GM19238 (cell line): ENCODE measurements around the gene KLK12.

Experiments used
- DNase-seq: peaks from one replicate; pipeline ENCODE4 v3.0.0; 2011; ENCODE audit warnings: low spot score; ENCODE audit not compliant: insufficient read length

The KLK12 gene

DNA sequence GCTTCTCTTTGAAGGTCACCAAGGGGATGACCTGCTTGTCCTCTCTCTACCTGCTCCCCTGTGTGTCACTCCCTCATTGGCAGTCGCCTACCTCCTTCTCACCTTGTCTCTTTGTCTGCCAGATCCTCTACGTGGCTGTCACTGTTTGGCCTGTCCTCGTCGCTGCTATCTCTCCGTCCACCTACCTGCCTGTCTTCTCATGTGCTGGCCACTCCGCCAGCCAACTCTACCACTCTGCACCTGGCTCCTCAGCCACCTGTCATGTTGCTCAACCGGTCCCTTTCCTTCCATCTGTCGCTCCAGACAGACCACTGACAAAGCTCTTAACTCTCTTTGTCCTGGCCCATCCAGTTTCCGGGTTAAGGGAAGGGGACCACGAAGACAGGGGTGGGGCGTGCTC is at the start of gene KLK12:
TSS of gene KLK12 (minus strand) at position 299 of the 400 bp plus-strand sequence. CDS start 381 bp downstream, outside the sequence.
- no peak for DNase-seq

- DNase-seq = no peak
These were observed 49.7 kb upstream of the KLK12 start for GRCh38 chr19:51084505-51084904.

- DNase-seq = no peak
These were observed 49.0 kb upstream of the KLK12 start for GRCh38 chr19:51083783-51084182.

DNA sequence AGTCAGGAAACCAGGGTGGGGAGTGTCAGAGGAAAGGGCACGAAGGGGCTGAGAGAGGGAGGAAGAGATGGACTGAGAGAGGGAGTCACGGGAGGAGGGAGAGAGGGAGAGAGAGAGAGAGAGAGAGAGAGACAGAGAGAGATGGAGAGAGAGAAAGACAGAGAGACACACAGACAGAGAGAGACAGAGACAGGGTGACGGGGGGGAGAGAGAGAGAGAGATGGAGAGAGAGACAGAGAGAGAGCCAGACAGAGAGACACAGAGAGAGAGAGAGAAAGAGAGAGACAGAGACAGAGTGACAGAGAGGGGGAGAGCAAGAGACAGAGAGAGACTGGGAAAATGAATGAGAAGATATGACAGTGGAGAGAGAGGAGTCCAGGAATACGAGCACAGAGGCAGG is 48.4 kb upstream of the KLK12 start:
- no peak for DNase-seq

GRCh38 chr19:51082611-51083010 is 47.8 kb upstream of the KLK12 start, which contains the start of gene KLK14:
Gene KLK14 (minus strand): TSS chr19:51082887. CDS start chr19:51082614, 273 bp downstream.
- no peak for DNase-seq

GRCh38 chr19:51081476-51081875 is 46.7 kb upstream of the KLK12 start:
- no peak for DNase-seq

GRCh38 chr19:51079481-51080110 is 44.8 kb upstream of the KLK12 start:
- no peak for DNase-seq

DNA sequence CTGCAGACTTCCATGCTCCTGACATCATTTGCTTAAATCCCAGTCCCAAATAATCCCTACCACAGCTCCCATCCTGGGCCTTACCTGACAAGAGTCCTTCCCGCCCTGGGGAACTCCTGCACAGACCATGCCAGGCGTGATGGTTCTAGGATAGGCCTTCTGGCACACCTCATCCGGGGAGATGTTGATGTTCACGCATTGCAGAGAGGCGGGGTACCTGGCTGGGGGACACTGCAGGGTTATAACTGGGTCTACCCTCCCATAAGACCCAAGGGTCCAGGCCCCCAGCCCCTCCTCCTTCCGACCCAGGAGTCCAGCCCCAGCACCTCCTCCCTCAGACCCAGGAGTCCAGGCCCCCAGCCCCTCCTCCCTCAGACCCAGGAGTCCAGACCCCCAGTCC is 43.9 kb upstream of the KLK12 start:
- DNase-seq = no peak

DNA sequence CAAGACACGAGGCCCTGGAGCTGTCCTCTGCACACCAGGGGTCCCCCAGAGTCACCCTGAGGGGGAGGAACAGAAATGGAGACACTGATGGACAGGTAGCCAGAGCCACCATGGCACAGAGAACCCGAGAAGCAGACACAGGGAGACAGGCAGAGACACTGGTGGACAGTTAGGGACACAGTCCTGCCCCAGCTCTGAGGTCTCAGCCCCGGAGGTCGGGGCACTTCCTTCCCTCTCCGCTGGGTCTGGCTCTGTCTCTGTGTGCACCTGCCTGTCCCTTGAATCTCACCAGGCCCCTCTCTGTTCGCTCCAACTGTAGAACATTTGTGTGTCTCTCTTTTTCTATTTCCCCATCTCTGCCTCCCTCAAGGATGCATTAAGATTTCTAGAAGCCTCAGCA is 43.3 kb upstream of the KLK12 start:
- no peak for DNase-seq

- DNase-seq = no peak
These were observed 41.9 kb upstream of the KLK12 start for GRCh38 chr19:51076631-51077213.

DNA sequence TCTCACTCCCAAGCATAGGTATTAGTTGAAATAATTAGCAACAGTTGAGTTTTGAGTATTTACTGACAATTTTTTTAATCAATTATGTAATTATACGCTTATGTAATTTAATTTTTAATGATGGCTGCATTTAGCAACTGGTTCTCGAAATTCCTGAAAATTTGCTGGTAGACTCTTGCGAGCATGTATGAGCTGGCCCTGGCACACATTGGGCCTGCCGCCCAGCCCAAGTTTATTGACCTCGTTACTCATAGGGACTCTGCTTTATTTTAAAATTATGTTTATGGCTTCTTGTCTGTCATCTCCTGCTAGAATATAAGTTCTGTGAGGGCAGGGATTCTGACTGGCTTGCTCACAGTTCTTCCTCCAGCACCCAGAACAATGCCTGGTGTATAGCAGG is 41.2 kb upstream of the KLK12 start:
- no peak for DNase-seq

- no peak for DNase-seq
These were observed 36.2 kb upstream of the KLK12 start for GRCh38 chr19:51071095-51071405.

DNA sequence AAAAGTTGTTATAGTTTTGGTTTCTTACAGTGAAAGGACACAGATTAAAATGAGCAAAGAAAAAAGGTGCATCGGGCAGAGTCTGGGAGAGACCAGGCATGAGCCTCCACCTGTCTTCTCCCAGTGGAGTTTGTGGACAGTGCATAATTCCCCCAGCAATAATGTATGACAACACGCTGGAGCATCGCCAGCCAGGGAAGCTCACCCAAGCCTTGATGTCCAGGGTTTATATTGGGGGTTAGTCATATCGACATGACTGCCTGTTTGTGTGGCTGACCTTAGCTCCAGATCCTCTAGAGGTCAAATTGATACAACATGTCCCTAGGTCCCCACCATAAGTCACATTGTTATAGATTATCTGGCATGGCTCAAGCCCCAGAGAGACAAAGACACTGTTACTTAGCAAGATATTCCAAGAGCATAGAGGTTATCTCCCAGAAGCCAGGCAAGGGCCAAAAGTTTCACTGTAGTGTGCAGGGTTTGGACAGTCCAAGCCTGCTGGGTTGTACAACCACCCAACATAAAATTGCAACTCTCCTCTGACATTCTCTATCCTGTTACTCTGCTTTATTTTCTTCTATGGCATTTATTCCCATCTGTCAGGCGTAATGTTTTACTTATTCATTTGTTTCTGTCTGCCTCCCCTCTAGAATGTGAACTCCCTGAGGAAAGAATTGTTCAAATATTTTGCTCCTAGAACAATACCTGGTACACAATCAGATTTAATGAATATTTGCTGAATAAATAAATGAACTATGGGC is 35.7 kb upstream of the KLK12 start:
- DNase-seq = no peak

- no peak for DNase-seq
These were observed 31.8 kb upstream of the KLK12 start for GRCh38 chr19:51066393-51067186.

DNA sequence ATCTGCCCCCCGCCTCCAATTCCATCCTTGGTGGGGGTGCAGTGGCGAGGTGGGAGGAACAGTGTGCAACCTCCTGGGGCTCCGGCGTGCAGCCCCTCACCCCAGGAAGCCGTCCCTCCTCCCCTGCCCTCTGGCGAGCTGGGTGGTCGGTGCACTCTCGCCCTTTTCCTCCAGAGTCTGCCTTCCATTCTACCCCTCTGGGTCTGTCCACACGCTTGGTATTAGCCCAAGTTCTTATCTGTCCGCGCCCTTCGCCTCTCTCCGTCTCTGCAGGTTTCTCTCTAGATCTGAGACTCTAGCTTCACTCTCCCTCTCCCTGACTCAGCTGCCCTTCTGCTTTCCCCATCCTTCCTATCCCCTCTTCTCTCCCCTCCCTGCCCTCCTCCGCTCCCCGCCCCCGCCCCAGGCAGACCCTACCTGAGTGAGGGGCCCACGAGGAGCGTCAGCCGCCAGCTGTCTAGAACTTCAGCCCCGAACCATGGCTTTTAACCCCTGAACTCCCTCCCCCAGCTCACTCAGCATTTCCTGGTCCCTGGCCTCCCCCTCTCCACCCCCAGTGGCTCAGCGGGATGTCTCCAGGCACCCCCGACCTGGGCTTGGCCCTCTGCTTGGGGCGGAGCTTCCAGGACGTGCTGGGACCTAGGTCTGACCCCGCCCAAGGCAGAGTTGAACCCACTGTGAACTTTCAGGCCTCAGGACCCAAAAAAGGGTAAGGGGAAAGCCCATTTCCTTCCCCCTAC is 30.6 kb upstream of the KLK12 start:
- no peak for DNase-seq

DNA sequence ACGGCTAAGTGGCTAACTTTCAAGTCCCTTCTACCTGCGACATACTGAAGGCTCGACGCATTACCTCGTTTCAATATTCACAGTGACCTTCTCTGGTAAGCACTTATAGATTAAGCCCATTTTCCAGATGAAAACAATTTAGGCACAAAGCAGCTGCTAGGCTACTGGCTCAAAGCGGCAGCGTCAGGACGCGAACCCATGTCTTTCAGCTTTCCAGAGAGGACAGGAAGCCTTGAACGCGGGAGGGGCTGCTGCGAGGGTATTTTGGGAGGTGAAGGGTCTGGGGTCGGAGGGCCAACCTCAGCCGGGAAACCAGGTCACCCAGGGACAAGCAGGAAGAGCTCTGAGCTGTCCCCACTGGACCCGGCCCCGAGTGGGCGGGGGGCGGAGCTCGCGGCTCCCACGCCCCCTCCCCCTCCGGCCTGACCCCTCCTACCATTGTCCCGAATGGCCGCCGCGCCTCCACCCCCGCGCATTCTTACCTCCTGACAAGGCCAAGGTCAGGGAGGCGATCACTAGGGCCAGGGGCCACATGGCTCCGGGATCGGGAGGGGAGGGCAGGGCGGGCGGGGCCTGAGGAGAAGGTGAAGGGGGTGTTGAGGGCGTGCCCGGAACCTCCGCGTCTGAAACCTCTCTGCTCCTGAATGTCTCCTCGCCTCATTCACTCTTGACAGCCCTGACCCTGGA is 29.9 kb upstream of the KLK12 start, which contains the start of gene KLK13:
TSS of gene KLK13 (minus strand) at position 559 of the 687 bp plus-strand sequence. CDS start at position 534, 25 bp downstream.
- no peak for DNase-seq

DNA sequence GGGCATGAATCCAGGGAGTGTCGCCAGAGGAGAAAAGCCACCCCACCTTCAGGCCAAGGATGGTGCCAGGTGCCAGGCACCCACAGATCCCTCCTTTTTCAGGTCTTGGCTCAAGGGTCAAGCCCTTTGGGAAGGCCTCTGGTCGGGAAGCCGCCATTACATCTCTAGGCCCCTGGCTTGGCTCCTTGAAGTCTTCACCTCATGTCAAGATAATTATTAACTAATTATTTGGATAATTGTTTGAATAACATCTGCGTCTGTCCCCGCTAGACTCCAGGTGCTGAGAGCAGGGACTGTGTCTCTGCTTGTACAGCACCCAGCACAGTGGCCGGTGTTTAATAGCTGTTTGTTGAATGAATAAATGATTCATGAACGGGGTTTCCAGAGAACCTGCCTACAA is 28.9 kb upstream of the KLK12 start:
- no peak for DNase-seq

GRCh38 chr19:51060973-51061372 is 26.2 kb upstream of the KLK12 start:
- no peak for DNase-seq

DNA sequence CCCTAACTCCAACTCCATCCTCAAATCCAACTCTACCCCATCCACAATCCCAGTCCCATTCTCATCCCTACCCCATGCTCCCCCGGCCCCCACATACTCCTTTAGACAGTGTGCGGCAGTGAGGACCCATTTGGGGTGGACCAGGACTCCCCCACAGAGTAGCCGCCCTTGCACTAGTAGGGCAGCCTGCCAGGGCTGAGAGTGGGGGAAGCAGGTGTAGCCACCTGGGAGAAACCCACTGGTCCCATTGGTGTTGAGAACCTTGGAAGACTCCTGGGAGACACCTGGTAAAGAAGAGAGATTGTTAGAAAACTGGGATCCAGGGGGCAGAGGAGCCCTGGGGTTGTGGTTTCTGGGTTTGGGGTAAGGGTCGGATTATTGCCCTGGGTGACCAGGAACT is 25.5 kb upstream of the KLK12 start:
- no peak for DNase-seq

DNA sequence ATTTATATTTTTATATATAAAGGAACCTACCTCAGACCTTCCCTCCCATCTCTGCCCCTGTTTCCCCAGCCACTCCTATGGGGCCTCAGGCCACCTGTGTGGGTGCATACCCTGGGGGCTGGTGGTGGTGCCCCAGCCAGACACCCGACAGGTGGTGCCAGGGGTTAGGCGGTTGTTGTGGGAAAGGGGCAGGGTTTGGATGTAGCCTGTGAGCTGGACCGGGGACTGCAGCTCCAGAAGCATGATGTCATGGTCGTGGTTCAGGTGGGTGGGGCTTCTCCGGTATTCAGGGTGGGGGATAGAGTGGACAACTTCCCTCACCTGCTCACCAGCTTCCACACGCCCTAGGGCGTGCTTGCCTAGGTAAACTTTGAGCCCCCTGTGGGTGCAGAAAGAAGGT is 24.9 kb upstream of the KLK12 start:
- no peak for DNase-seq

- no peak for DNase-seq
These were observed 21.1 kb upstream of the KLK12 start for GRCh38 chr19:51055866-51056265.
